ENCODE measurements around the gene TSPAN4.

Gene TSPAN4

GRCh38 chr11:826836-827145 is 15.9 kb upstream of the TSPAN4 start:
- CTCF ChIA-PET = interaction anchor here (1.0 kb wide), 1 partner anchor 9 kb away, joined by 4 read pairs; no protein-coding TSS in a partner anchor

GRCh38 chr11:827146-827896 is 15.3 kb upstream of the TSPAN4 start:
- Histone ChIP-seq H3K36me3 (ENCODE audit: control insufficient read depth in 2 of 2, insufficient read depth in 1 of 2, low read length in 2 of 2) (peaks cover 0 to 33% of the 10 kb centered on the region in 2 experiments; a peak in 2 of 3 replicates), H3K9me3 (ENCODE audit: control insufficient read depth, insufficient read depth, low read depth, low read length) (no peaks in the 10 kb centered on the region), H3K27ac (ENCODE audit: extremely low read depth, low read depth, low read length) (no peak overlapping the region), H3K4me3 (ENCODE audit: low read depth, low read length) (peak overlapping the region; percentile 28), H3K4me1 (ENCODE audit: control insufficient read depth, insufficient read depth, low read length) (no peaks in the 10 kb centered on the region)
- POLR2A ChIA-PET = interaction anchor here (1.0 to 15.0 kb wide), 4 partner anchors 9 to 37 kb away, joined by 3 to 202 read pairs (median 38); partner anchors contain the start of genes CEND1, PNPLA2, POLR2L and TSPAN4
- CTCF ChIA-PET = interaction anchor here (0.7 to 1.0 kb wide), 3 partner anchors 10 to 461 kb away, joined by 3 to 4 read pairs (median 3); no protein-coding TSS in a partner anchor
- TF ChIP-seq WT1 (tag by site-specific recombination; IDR thresholded peaks at IDR 0.05) (0 out of 2 replicates have a peak, but pooled peaks have one; percentile 14), ZNF10 (tag by site-specific recombination; IDR thresholded peaks at IDR 0.05) (no peak), SP2 (tag by site-specific recombination; IDR thresholded peaks at IDR 0.05) (peak; percentile 78), ZNF514 (tag by site-specific recombination; IDR thresholded peaks at IDR 0.05) (no peak), KLF9 (tag by site-specific recombination; IDR thresholded peaks at IDR 0.05; ENCODE audit: low read depth) (0 out of 2 replicates have a peak, but pooled peaks have one; percentile 58), ZNF830 (tag by site-specific recombination; IDR thresholded peaks at IDR 0.05; ENCODE audit: low read depth) (no peak), ZBTB26 (tag by site-specific recombination; optimal IDR thresholded peaks at IDR 0.05) (peak; percentile 51), ZNF394 (tag by site-specific recombination; IDR thresholded peaks at IDR 0.05; ENCODE audit: borderline replicate concordance) (peak; percentile 29; the same call in 1 of the 2 replicates), ZNF610 (tag by site-specific recombination; IDR thresholded peaks at IDR 0.05; ENCODE audit: borderline replicate concordance) (no peak), ZNF837 (tag by site-specific recombination; IDR thresholded peaks at IDR 0.05) (no peak), GLIS1 (tag by site-specific recombination; IDR thresholded peaks at IDR 0.05) (peak; percentile 20; the same call in 1 of the 2 replicates), EGR2 (tag by site-specific recombination; IDR thresholded peaks at IDR 0.05; ENCODE audit: low read depth) (no peak), ZNF571 (tag by site-specific recombination; IDR thresholded peaks at IDR 0.05) (no peak)

More at GRCh38 chr11:826836-827145, 15.9 kb upstream of the TSPAN4 start:
- POLR2A ChIA-PET = interaction anchor here (8.8 kb wide), 1 partner anchor 15 kb away, joined by 70 read pairs; the partner anchor contains the start of genes POLR2L and TSPAN4
- H3K4me1 ChIP-seq (ENCODE audit: control insufficient read depth, insufficient read depth, low read length) = no peaks in the 10 kb centered on the region
- H3K4me3 ChIP-seq (ENCODE audit: low read depth, low read length) = peak overlapping the region; percentile 28
- TF ChIP-seq GLIS1 (tag by site-specific recombination; IDR thresholded peaks at IDR 0.05) = peak; percentile 90
- TF ChIP-seq IKZF3 (tag by site-specific recombination; IDR thresholded peaks at IDR 0.05) = no peak
- TF ChIP-seq CTCF (tag by site-specific recombination; IDR thresholded peaks at IDR 0.05) = no peak
- no peak for TF ChIP-seq ZNF610 (tag by site-specific recombination; IDR thresholded peaks at IDR 0.05; ENCODE audit: borderline replicate concordance)
- TF ChIP-seq ZNF626 (tag by site-specific recombination; IDR thresholded peaks at IDR 0.05) = no peak
- TF ChIP-seq GLIS2 (tag by site-specific recombination; IDR thresholded peaks at IDR 0.05) = peak; percentile 55; the same call in 1 of the 2 replicates
- TF ChIP-seq ZNF48 (tag by site-specific recombination; IDR thresholded peaks at IDR 0.05) = no peak
- TF ChIP-seq ZBTB6 (tag by site-specific recombination; IDR thresholded peaks at IDR 0.05) = no peak
- TF ChIP-seq ZBTB48 (tag by site-specific recombination; IDR thresholded peaks at IDR 0.05) = peak; percentile 65; the same call in 1 of the 2 replicates
- no peak for TF ChIP-seq ZNF148 (tag by site-specific recombination; IDR thresholded peaks at IDR 0.05; ENCODE audit: borderline replicate concordance)
- TF ChIP-seq PRDM1 (tag by site-specific recombination; IDR thresholded peaks at IDR 0.05) = 0 out of 2 replicates have a peak, but pooled peaks have one; percentile 35
- TF ChIP-seq GFI1B (tag by site-specific recombination; IDR thresholded peaks at IDR 0.05) = no peak
- peak; percentile 70 for TF ChIP-seq ZIC2 (tag by site-specific recombination; IDR thresholded peaks at IDR 0.05)
- 0 out of 2 replicates have a peak, but pooled peaks have one; percentile 41 for TF ChIP-seq ZNF423 (tag by site-specific recombination; IDR thresholded peaks at IDR 0.05)
- TF ChIP-seq ZNF585B (tag by site-specific recombination; IDR thresholded peaks at IDR 0.05) = no peak
- no peak overlapping the region for H3K27ac ChIP-seq (ENCODE audit: extremely low read depth, low read depth, low read length)
- H3K36me3 ChIP-seq (ENCODE audit: control insufficient read depth in 2 of 2, insufficient read depth in 1 of 2, low read length in 2 of 2) = peaks cover 0 to 38% of the 10 kb centered on the region in 2 experiments; a peak in 2 of 3 replicates
- H3K9me3 ChIP-seq (ENCODE audit: control insufficient read depth, insufficient read depth, low read depth, low read length) = no peaks in the 10 kb centered on the region

Data from HEK293 (cell line).